Fibroblast of lung (primary cell): ENCODE data around the gene OTOS. TPM values are rescaled to one million over a fixed set of nuclear protein-coding genes. Genes with fewer than 3 reads are reported as not detected.
A peak's percentile ranks its signal among the peaks of the same experiment; 100 is the strongest.

Source experiments
- DNase-seq, 2 donors: peaks; one replicate each; pipeline versions ENCODE4 v3.0.0 to v3.0.0-alpha.2; 2010; ENCODE audit warnings: low read depth in 2 of 2
- H2AFZ ChIP-seq: 2 replicates; pipeline ENCODE4 v1.5.1; 2012; ENCODE audit warnings: low read length, control low read depth, inconsistent platforms
- H3K27ac ChIP-seq: 2 replicates; pipeline ENCODE4 v1.5.1; 2011; ENCODE audit warnings: low read length, control low read depth; ENCODE audit not compliant: insufficient read depth
- H3K27me3 ChIP-seq: 2 replicates; pipeline ENCODE4 v1.5.1; 2011; ENCODE audit warnings: mild to moderate bottlenecking, low read length; ENCODE audit not compliant: control insufficient read depth, insufficient read depth
- H3K36me3 ChIP-seq: 2 replicates; pipeline ENCODE4 v1.5.1; 2011; ENCODE audit warnings: low read length; ENCODE audit not compliant: control insufficient read depth, insufficient read depth
- H3K4me1 ChIP-seq: 2 replicates; pipeline ENCODE4 v1.5.1; 2011; ENCODE audit warnings: low read length; ENCODE audit not compliant: control insufficient read depth, insufficient read depth; ENCODE audit errors: extremely low read depth
- H3K4me2 ChIP-seq: 2 replicates; pipeline ENCODE4 v1.5.1; 2011; ENCODE audit warnings: low read length, control low read depth; ENCODE audit not compliant: insufficient read depth; ENCODE audit errors: extremely low read depth
- H3K4me3 ChIP-seq, 4 experiments: fragments of 200-600 bp in 1 of 4; sonication (generic) in 1 of 4; replicated peaks in 1 of 4; 2 replicates each; pipeline ENCODE4 v1.5.1; 2011 to 2016; ENCODE audit warnings: low read length in 4 of 4, low read depth in 3 of 4, mild to moderate bottlenecking in 3 of 4, control low read depth in 2 of 4, inconsistent platforms in 1 of 4, mixed read lengths in 1 of 4; ENCODE audit not compliant: insufficient read depth in 1 of 4; ENCODE audit errors: control extremely low read depth in 1 of 4
- H3K79me2 ChIP-seq: 2 replicates; pipeline ENCODE4 v1.5.1; 2012; ENCODE audit warnings: mild to moderate bottlenecking, low read length, inconsistent platforms; ENCODE audit not compliant: control insufficient read depth, insufficient read depth
- H3K9ac ChIP-seq: 2 replicates; pipeline ENCODE4 v1.5.1; 2011; ENCODE audit warnings: mild to moderate bottlenecking, low read length, control low read depth; ENCODE audit not compliant: insufficient read depth
- H3K9me3 ChIP-seq: 2 replicates; pipeline ENCODE4 v1.5.1; 2012; ENCODE audit warnings: low read depth, low read length; ENCODE audit not compliant: control insufficient read depth, insufficient read depth
- H4K20me1 ChIP-seq: 2 replicates; pipeline ENCODE4 v1.5.1; 2011; ENCODE audit warnings: low read length; ENCODE audit not compliant: control insufficient read depth, insufficient read depth; ENCODE audit errors: extremely low read depth
- EZH2 ChIP-seq: IDR thresholded peaks from 2 replicates; pipeline ENCODE4 v1.5.1; 2012; ENCODE audit warnings: low read length, control low read depth, mild to moderate bottlenecking; ENCODE audit errors: missing control alignments
- polyA plus RNA-seq, 2 donors: library from polyadenylated mRNA; depleted of rRNA in 1 of 2; stranded (reverse) in 1 of 2; unstranded in 1 of 2; fragments of >200 nt; gene quantifications; 2 replicates each; pipeline ENCODE4 v1.2.1, GENCODE V29; 2011 to 2012; ENCODE audit warnings: missing spikeins in 1 of 2
- total RNA-seq: library from RNA; depleted of rRNA; stranded (reverse); fragments of >200 nt; gene quantifications from 2 replicates; pipeline ENCODE4 v1.2.1, GENCODE V29; 2014
- TF ChIP-seq, protein P1 (sequence below), 2 donors: IDR thresholded peaks in 1 of 2; conservative IDR thresholded peaks in 1 of 2; 1 replicate in 1 of 2; 2 replicates in 1 of 2; pipeline ENCODE4 v1.5.1; 2011 to 2012; ENCODE audit warnings: low read length in 2 of 2, control low read depth in 1 of 2, inconsistent platforms in 1 of 2, low read depth in 1 of 2, mild to moderate bottlenecking in 1 of 2

The OTOS gene
- total and polyA plus RNA-seq, 2 donors (not counting 1 experiment from before 2014, with no cell fraction given) = not detected

DNA sequence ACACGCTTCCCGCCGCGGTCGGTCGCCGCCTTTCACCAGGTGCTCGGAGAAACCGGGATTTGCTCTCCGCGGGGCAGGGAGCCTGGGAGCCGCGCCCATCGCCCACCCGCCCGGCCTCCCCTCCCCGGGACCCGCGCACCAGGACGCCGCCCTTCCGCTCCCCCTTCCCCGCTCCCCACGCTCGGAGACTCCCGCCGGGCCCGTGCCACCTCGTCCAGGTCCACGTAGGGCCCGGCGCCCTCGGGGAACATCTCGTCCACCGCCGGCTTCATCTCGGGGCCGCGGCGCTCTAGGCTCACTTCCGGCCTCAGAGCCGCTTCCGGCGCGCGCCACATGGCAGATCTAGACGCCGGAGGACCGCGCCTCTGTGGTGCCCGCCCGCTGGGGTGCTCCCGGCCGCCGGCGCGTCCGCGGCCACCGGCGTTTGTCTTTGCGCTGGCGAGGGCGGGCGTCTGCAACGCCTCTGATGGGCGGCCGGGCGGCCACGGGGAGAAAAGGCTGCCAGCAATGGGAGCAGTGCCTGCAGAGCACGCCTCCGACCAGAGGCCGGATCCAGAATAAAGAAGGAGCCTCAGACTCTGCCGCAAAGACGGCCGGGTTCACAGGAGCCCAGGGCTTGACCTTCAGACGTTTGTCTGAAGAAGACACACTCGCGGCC lies 4.3 kb downstream of the OTOS start, which contains the start of gene COPS9:
Gene COPS9, minus strand, starts transcription at position 293 of the 658 bp plus-strand sequence. Its CDS starts 21 bp downstream, at position 272.
- H3K4me2 ChIP-seq = peak within 1 kb of the TSS; percentile 95
- peak within 1 kb of the TSS; percentile 66 to 97 (median 82) for H3K4me3 ChIP-seq
- peak within 1 kb of the TSS; percentile 86 for H3K9ac ChIP-seq
- no peaks in the 10 kb centered on the region for H4K20me1 ChIP-seq
- peak; percentile 88 to 90 for DNase-seq
- H3K9me3 ChIP-seq = no peaks in the 10 kb centered on the region
- H3K36me3 ChIP-seq = peaks cover 9% of the 10 kb centered on the region
- H3K79me2 ChIP-seq = peaks cover 25% of the 10 kb centered on the region
- no peaks in the 10 kb centered on the region for H3K4me1 ChIP-seq
- H3K27ac ChIP-seq = peak within 1 kb of the TSS; percentile 60
- no peak for TF ChIP-seq EZH2
- TF ChIP-seq, protein P1, sequence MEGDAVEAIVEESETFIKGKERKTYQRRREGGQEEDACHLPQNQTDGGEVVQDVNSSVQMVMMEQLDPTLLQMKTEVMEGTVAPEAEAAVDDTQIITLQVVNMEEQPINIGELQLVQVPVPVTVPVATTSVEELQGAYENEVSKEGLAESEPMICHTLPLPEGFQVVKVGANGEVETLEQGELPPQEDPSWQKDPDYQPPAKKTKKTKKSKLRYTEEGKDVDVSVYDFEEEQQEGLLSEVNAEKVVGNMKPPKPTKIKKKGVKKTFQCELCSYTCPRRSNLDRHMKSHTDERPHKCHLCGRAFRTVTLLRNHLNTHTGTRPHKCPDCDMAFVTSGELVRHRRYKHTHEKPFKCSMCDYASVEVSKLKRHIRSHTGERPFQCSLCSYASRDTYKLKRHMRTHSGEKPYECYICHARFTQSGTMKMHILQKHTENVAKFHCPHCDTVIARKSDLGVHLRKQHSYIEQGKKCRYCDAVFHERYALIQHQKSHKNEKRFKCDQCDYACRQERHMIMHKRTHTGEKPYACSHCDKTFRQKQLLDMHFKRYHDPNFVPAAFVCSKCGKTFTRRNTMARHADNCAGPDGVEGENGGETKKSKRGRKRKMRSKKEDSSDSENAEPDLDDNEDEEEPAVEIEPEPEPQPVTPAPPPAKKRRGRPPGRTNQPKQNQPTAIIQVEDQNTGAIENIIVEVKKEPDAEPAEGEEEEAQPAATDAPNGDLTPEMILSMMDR (conservative IDR thresholded peaks at IDR 0.05 in 1 of 2, IDR thresholded peaks at IDR 0.05 in 1 of 2; ENCODE audit: low read depth in 1 of 2, low read length in 2 of 2) = no peak
- H3K27me3 ChIP-seq = peaks cover 2% of the 10 kb centered on the region
- H2AFZ ChIP-seq = peak within 1 kb of the TSS; percentile 79

DNA sequence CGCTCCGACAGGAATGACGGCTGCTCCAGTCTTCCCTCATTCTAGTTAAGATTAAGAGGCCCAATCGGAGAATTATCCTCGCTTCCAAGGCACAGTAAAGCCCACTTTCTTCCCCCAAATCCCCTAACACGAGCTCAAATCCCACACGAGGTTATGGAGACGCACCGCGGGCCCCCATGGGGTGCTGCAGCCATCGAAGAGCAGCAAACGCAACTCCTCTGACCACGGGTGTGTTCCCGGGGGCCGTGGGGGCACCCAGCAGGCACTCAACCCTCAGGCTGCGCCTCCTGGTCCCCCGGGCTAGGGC lies 4.8 kb downstream of the OTOS start:
- no peak for DNase-seq

DNA sequence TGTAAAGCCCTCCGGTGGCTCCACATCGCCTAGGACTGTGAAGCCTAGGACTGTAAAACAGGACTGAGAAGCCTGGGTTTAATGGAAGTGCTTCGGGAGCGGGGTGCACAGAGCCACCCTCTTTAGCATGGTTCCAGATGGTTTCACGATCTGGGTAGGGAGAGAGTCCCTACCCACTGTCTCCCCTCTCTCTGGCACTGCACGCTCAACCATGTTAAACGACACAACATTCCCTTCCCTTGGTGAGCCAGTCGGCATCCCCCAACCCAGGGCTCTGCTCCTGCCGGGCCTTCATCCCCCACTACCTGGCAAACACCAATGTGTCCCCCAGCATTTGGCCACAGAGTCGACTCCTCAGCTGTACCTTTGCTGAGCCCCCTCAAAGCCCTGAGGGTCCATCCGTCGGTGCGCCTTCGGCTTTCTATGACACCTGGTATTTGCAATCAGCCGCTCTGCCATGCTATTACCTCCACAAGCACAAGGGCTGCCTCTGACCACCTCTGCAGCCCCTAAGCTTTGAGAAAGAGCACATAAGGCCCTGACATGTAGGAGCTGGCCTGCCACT lies 5.4 kb downstream of the OTOS start:
- no peak for DNase-seq
- H2AFZ ChIP-seq = no peak overlapping the region
- peak overlapping the region; percentile 60 for H3K27ac ChIP-seq

More for the DNA sequence above, 4.8 kb downstream of the OTOS start:
- peaks cover 9% of the 10 kb centered on the region for H3K36me3 ChIP-seq
- H3K4me1 ChIP-seq = no peaks in the 10 kb centered on the region
- no peaks in the 10 kb centered on the region for H4K20me1 ChIP-seq
- peaks cover 2% of the 10 kb centered on the region for H3K27me3 ChIP-seq
- peak overlapping the region; percentile 60 for H3K27ac ChIP-seq
- H3K9me3 ChIP-seq = no peaks in the 10 kb centered on the region
- peak overlapping the region; percentile 66 to 97 (median 82) for H3K4me3 ChIP-seq
- H2AFZ ChIP-seq = peak overlapping the region; percentile 66
- peak overlapping the region; percentile 86 for H3K9ac ChIP-seq
- H3K4me2 ChIP-seq = peak overlapping the region; percentile 95
- H3K79me2 ChIP-seq = peaks cover 25% of the 10 kb centered on the region
- TF ChIP-seq, protein P1 (conservative IDR thresholded peaks at IDR 0.05 in 1 of 2, IDR thresholded peaks at IDR 0.05 in 1 of 2; ENCODE audit: low read depth in 1 of 2, low read length in 2 of 2) = no peak
- no peak for TF ChIP-seq EZH2

More for the DNA sequence above, 5.4 kb downstream of the OTOS start:
- TF ChIP-seq EZH2 = no peak
- TF ChIP-seq, protein P1 (conservative IDR thresholded peaks at IDR 0.05 in 1 of 2, IDR thresholded peaks at IDR 0.05 in 1 of 2; ENCODE audit: low read depth in 1 of 2, low read length in 2 of 2) = no peak
- Histone ChIP-seq H3K79me2 (peaks cover 25% of the 10 kb centered on the region), H3K9ac (peak overlapping the region; percentile 86), H3K36me3 (peaks cover 12% of the 10 kb centered on the region), H3K4me3 (peak overlapping the region; percentile 66 to 97 (median 82)), H3K27me3 (no peaks in the 10 kb centered on the region), H3K4me2 (peak overlapping the region; percentile 95), H3K4me1 (no peaks in the 10 kb centered on the region), H3K9me3 (no peaks in the 10 kb centered on the region), H4K20me1 (no peaks in the 10 kb centered on the region)
